ENCODE data around the gene POLR3B.
"Not testable (repeated sequence)": the region's sequence is repeated elsewhere in the genome, so short reads cannot be mapped to it uniquely, and the experiment has no call there.

Gene POLR3B

DNA sequence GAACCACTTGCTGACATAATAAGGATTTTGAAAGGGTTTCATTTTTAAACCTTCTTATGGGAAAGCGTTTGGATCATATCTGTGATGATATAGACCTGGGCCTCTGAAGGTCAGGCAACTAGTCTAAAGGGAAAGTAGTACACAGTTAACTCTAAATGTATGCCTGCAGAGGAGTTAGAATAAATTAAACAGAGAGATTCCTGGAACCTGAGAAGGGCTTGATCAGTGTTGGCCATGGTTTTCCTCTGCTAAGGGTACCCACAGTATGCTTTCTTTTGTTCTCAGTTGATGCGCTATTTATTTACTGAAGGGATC lies 14.4 kb upstream of the POLR3B start:
- no peak for DNase-seq

DNA sequence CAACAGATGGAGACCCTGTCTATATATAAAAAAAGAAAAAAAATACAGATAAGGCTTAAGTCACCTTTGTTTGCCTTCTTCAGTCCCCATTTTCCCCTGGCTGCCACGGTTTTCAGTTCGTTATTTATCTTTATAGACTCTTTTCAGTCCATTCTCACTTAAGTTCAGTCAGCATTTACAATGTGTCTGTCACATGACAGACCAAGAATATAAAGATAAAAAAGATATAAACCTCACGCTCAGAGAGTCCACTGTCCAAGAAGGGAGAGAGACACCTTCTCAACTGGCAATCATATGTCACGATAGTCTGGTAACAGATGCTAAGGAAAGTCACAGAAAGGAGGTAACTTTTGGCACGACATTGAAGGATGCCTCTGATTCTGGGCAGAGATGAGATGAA lies 13.4 kb upstream of the POLR3B start:
- DNase-seq: no peak

DNA sequence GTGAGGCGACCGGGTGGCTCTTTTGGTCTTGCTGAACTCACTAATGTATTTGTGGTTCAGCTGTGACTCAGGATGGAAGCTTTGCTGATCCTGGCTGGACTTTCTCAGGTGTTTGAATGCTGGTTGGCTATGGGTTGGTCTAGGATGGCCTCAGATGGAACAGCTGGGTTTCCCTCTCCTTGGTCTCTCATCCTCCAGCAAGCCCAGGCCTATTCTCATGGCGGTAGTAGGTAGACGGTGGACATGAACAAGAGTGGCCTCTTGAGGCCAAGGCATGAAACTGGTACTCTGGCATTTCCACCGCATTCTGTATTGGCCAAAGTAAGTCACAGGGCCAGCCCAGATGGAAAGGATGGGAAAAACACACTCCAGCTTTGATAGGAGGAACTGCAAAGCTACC lies 11.8 kb upstream of the POLR3B start:
- DNase-seq: no peak

DNA sequence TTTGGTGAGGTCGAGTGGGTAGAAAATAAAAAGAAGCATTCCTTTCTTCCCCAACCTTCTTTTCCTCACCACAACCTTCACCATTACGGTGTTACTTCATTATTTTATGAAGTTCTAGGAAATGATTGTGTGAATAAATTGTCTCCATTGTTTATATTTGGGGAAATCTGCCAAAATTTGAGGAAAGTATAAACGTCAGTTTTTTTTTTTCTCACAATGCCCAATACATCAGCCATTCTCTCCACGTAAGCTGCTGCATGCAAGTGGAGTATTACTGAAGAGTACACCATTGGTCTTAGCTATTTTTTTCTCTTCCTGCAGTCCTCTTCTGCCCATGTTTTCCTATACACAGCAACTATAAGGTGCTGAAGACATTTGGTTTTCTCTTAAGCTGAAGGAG lies 9.1 kb upstream of the POLR3B start:
- no peak for DNase-seq

DNA sequence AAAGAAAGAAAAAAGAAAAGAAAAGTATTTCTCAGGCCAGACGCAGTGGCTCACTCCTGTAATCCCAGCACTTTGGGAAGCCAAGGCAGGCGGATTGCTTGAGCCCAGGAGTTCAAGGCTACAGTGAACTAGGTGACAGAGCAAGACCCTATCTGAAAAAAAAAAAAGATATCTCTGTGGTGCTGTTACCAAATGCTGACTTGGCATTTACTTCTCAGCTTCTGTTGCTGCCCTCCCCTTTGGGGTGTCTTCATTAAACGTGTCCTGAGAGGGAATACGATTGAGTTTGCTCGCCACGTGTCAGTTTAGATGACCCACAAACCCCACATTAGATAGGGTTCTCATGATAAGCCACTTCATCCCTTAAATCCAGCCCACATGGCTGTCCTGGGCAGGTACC lies 4.4 kb upstream of the POLR3B start:
- DNase-seq: no peak

DNA sequence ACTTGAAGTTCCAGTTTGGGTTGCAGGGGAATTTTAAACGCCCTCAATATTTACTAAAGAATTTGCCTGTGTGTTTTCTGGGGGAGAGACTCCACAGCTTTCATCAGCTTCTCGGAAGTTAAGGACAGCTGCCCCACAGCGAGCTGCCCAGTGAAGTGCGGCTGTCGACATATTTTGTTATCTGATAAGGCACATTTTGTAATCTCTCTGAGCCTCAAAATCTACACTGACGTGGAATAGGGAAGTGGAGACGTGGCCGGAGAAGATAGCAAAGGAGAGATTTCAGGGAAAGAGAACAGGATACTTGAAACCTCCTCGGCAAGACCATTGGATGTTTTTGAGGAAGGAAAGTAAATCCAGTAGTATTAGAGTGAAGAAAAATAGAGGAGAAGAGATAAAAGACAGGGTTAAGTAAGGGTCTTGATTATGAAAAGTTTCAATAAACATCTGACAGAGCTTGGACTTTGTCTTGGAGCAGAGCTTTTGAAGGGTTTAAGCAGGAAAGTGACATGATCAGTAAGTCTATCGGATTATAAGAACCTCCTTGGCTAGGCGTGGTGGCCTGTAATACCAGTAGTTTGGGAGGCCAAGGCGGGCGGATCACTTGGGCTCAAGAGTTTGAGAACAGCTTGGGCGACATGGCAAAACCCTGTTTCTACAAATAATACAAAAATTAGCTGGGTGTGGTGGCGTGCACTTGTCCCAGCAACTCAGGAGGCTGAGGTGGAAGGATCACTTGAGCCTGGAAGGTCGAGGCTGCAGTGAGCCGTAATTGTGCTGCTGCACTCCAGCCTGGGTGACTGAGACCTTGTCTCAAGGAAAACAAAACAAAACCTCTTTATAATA lies 1.1 kb downstream of the POLR3B start:
- no peak for DNase-seq

DNA sequence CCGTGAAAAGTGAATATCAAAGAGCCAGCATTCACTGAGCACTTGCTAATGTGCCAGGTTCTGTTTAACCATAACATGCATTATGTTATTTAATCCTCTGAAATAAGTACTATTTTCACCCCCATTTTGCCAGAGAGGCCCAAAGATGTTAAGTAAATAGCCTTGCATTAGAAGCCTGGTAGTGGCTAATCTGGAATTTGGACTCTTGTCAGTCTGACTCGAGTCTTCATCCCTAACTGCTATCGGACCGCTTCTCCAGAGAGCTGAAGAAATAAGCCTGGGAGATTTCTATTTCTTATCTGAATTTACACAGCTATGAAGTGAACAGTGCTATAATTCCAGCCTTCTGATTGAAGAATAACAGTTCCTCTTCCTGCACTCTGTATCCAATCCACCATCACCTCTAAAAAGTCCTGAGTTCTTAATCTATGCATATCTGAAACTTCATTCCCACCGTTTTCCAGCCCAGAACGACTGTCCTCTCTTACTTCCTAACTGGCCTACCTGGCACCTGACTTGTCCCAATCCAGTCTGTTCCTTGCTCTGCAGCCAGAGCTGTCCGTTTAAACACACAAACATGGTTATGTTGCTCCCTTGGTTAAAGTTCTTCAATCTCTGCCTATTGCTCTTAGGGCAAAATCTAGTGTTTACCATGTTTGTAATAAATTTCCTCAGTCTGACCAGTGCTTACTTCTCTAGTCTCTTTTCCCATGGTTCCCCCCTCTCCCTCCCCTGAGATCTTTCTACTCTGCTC lies 2.3 kb downstream of the POLR3B start:
- no peak for DNase-seq

DNA sequence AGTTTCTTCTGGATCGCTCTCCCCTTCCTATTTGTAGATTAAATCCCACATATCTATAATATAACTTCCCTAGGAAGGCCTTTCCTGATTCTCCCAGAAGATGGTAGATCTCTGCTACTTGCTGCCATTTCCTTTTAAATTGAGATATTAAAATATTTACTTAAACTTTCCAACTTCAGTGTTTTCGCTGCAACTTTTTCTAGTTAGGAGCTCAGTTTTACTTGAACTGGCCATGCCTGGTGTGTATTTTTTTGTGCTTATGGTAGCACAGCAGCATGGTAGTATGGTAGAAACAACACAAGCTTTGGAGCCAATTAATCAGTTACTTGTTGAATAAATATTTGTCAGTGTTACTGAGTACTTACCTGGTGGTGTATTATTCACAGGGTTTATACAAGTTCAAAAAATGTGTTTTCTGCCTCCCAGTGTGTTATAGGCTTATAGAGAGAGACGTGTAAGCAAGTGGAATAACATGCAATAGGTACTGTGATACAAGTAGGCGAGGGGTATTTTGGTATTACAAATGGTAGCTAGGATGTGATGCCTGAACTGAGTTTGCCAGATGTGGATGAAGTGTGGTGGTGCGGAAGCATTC lies 2.9 kb downstream of the POLR3B start:
- DNase-seq: no peak

DNA sequence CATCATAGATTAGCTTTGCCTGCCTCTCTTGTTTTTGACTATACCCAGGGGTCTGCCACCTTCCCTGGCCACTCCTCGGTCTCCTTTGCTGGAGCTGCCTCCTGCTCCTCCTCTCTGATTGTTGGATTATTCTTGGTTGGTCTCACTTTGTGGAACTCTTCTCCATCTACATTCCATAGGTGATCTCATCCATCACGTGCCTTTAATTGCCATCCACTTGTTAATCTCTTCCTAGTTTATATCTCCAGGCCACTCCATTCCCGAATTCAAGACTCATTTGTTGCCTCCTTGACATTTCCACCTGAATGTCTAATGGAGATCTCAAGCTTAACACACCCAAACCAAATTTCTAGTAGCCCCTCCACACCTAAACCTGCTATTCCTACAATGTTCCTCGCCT lies 5.4 kb downstream of the POLR3B start:
- no peak for DNase-seq

DNA sequence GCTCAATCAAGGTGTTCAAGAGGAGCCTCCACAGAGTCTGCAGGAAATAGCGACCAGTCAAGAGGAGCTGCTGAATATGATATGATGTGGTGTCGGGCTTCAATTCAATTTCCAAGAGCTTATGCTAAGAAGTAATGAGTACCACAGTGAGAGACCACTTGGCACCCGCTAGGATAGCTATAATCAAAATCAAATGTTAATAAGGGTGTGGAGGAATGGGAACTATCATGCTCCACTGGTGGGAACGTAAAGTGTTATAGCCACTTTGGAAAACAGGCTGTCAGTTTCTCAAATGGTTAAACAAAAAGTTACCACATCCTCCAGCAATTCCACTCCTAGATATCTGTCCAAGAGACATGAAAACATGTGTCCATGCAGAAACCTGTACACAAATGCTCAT lies 6.7 kb downstream of the POLR3B start:
- no peak for DNase-seq

DNA sequence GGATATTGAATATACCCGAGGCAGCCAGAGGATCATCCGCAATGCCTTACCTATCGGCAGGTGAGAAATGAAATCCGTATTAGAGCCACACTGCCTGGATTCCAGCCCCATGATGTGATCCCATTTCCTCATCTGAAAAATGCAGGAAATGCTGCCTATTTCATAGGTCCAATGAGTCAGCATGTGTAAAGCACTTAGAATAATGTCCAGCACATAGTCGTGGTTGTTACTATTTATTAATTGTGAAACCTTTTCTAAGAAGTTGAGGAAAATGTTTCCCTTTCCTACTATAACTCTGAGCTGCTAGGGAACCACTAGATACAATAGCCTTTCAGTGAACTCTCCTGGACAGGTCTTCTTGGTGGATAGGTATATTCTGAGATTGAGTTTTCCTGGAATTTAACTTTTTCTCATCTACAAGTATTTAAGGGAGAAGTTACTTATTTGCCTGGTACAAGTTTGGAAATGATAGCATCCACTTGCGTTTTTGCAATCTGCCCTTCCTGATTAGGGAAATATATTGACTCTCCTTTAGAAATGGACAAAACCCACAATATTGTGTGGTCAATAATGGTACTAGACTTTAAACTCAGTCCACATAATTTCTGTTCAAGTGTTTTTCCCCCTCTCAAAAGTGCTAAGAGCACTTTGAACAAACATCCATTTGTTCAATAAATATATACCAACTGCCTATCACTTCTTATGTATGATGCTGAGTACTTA lies 12.2 kb downstream of the POLR3B start:
- DNase-seq: no peak

DNA sequence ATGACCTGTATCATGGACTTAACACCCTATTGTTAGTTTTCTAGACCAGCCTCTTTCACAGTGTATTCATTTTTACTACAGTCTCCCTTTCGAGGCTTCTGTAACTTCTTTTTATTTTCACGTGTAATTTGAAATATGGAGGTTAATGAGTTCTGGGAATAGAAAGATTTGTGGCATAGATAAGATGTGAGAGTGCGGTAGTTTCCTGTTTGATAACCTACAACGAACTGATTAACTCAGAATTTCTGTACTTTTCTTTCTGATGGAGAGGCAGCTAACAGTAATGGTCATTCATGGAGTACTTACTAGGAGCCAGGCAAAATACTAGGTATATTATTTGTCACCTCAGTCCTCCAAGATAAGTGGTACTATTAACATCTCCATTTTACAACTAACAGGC lies 21.2 kb downstream of the POLR3B start:
- no peak for DNase-seq

DNA sequence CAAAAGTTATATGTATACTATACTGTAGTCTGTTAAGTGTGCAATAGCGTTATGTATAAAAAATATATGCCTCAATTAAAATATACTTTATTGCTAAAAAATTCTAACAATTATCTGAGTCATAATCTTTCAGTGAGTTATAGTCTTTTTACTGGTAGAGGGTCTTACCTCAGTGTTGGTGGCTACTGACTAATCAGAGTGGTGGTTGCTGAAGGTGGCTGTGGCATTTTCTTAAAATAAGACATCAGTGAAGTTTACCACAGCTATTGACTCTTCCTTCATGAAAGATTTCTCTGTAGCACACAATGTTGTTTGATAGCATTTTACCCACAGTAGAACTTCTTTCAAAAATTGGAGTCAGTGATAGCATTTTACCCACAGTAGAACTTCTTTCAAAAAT lies 23.4 kb downstream of the POLR3B start:
- no peak for DNase-seq

DNA sequence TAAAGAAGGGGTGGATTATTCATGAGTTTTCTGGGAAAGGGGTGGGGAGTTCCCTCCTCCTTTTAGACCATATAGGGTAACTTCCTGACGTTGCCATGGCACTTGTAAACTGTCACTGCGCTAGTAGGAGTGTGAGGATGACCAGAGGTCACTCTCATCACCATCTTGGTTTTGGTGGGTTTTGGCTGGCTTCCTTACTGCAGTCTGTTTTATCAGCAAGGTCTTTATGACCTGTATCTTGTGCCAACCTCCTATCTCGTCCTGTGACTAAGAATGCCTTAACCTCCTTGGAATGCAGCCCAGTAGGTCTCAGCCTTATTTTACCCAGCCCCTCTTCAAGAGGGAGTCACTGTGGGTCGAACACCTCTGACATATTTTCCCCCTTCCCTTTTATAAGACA lies 24.3 kb downstream of the POLR3B start:
- not testable (repeated sequence) for DNase-seq

DNA sequence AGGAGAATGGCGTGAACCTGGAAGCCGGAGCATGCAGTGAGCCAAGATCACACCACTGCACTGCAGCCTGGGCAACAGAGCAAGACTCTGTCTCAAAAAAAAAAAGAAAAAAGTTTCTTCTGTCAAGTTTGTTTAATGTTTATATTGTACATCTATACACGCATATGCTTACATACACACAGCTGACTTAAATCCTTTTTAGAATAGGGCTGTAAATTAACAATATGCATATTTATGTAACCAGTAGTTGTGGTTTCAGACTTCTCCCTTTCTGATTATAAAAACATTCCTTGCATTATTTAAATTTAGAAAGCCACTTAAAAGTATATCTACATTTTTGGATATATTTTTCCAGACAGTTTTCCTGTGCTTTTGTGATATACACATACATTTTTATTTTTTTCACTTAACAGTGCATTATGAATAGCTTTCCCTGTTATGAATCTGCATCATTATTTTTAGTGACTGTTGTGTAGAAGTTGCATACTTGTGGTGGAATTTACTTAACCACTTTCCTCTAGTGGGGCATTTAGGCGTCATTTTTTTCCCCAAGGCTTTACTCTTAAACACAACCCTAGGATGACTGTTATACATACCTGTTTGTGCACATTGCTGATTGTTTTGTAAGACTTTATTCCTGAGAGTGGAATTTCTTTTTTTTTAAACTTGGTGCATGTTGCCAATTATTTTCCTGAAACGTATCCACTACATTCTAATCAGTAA lies 29.4 kb downstream of the POLR3B start:
- no peak for DNase-seq

DNA sequence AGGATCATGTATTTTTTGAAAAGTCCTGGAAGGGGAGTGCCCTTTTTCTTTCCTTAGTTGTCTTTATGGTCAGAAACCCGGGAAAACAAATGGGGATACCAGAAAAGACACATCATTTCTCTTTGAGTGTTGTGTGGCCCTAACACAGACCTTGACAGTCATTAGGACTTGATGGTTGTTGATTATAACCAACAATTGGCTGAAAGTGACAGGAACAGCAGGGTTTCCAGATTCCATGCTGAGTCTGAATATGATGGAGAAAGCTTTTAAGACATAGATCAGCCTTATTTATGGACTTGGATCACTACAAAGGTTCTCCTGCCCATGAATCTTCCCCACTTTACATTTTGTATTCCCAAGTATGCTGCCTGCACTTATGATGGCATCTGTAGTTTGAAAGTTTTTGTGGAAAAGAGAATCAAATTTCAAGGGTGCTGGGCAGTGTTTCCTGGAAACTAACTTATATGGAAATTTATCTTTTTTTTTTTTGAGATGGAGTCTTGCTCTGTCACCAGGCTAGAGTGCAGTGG lies 30.4 kb downstream of the POLR3B start:
- DNase-seq: no peak

DNA sequence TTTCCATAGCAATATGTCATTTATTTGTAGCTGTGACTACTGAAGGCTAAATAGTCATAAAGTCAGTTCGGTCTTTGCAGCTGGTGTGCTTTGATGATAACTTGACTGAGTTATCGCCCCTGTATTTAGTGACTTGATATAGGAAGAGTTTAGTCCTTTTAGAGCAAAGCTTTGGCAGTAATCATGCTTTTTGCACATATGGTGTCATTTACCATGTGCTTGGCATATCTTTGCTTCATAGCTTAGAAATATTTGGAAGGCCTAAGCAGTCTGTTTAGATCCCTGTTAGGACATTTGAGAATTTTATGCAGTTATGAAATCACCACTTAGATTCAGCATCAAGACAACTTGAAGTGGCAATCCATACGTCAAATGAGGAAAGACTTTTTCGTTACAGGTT lies 31.6 kb downstream of the POLR3B start:
- DNase-seq: no peak

DNA sequence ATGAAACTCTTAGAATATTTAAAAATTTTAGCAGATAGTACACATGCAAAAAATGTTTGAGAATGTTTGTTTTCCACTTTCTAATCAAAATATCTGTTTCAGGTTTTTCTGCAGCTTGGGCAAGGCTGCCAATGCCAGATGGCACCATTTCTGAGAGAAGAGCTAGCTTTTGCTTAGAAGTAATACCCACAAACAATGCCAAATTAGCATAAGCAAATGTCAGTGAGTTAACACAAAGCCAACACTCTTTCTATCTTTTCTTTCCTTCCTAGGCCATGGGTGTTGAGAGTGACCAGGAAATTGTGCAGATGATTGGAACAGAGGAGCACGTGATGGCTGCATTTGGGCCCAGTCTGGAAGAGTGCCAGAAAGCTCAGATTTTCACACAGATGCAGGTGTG lies 35.2 kb downstream of the POLR3B start:
- no peak for DNase-seq

DNA sequence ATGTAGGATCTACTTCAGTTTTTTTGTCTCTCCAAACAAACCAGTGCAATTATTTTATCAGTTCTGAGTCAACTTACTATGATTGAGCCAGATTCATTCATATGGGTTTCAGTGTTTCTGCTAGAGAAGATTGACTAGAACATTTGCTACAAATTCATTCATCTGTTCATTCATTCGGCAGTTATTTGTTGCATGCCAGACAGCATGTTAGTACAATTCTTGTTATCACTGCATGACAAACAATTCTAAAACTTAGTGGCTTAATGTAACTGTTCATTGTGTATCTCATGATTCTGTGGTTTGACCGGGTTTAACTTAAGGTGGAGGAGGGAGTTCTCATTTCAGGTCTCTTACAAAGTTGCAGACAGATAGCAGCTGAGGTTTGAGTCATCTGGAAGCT lies 52.3 kb downstream of the POLR3B start:
- DNase-seq: no peak

DNA sequence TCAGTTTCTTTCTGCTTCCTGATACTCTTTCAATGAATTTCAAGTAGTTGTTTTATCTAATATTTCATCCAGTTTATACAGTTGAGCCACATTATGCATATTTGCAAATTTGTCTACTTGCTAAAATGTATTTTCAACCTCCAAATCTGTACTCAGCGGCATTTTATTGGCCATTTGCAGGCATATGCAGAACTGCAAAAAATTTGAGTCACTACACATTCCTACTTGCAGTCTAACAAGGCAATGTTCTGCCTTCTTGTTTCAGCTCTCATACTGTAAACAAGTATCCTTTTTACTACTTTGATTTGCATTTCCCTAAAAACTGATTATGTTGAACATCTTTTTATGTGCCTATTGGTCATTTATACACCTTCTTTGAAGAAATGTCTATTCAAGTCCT lies 55.0 kb downstream of the POLR3B start:
- DNase-seq: no peak

DNA sequence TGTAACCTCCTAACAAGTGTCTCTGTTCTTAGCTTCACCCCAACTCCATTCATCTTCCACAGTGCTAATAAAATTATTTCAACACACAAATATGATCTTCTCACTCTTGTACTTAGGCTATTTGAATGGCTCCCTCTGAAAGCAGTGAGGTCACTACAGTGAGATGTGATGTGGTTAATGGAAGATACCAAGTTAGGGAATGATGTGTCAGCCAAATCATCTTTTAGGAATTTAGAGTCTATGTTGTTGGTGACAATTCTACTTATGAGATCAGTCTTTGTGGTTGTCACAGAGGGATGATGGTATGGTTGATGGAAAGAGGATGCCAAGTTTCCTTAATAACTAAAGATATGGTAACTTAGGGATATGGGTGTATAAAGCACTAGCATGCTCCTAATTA lies 57.6 kb downstream of the POLR3B start:
- DNase-seq: no peak

DNA sequence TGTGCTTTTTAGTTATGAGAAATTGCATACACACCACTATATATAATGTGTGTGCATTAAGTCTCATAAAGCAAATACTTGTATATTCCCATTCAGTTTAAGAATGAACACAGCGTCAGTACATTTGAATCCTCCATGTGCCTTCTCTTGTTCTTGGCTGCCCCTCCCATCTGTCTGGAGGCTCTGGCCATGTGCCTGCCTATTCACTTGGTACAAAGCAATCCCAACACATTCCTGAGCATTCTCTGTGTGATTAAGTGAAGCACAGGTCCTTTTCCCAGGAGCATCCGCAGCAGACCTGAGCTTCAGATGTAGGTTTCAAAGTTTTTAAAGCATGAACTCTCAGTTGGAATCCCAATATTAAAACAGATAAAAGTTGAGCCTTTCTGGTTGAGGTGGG lies 58.7 kb downstream of the POLR3B start:
- no peak for DNase-seq
